ENCODE data around the gene CHD6.
A peak's percentile ranks its signal among the peaks of the same experiment; 100 is the strongest.

Gene CHD6

GRCh38 chr20:41424546-41424945 is 193.6 kb downstream of the CHD6 start:
- no peak for DNase-seq (ENCODE audit: low read depth in 2 of 2)
- no peak for TF ChIP-seq CTCF (IDR thresholded peaks at IDR 0.05; ENCODE audit: low read depth, low read length)
- no peak overlapping the region for H3K4me3 ChIP-seq (replicated peaks in 1 of 2; ENCODE audit: low read depth in 2 of 2, low read length in 2 of 2)

- DNase-seq (ENCODE audit: low read depth in 2 of 2) = no peak
- no peak overlapping the region for H3K4me3 ChIP-seq (replicated peaks in 1 of 2; ENCODE audit: low read depth in 2 of 2, low read length in 2 of 2)
- TF ChIP-seq CTCF (IDR thresholded peaks at IDR 0.05; ENCODE audit: low read depth, low read length) = no peak
Measured at GRCh38 chr20:41424011-41424410, 194.2 kb downstream of the CHD6 start.

GRCh38 chr20:41422953-41423352 is 195.2 kb downstream of the CHD6 start:
- DNase-seq (ENCODE audit: low read depth in 2 of 2) = peak; percentile 22
- H3K4me3 ChIP-seq (replicated peaks in 1 of 2; ENCODE audit: low read depth in 2 of 2, low read length in 2 of 2) = no peak overlapping the region
- TF ChIP-seq CTCF (IDR thresholded peaks at IDR 0.05; ENCODE audit: low read depth, low read length) = no peak

- DNase-seq (ENCODE audit: low read depth in 2 of 2) = no peak
- no peak overlapping the region for H3K4me3 ChIP-seq (replicated peaks in 1 of 2; ENCODE audit: low read depth in 2 of 2, low read length in 2 of 2)
- no peak for TF ChIP-seq CTCF (IDR thresholded peaks at IDR 0.05; ENCODE audit: low read depth, low read length)
Measured at GRCh38 chr20:41418739-41419293, 199.4 kb downstream of the CHD6 start.

- DNase-seq (ENCODE audit: low read depth in 2 of 2) = no peak
- no peak overlapping the region for H3K4me3 ChIP-seq (replicated peaks in 1 of 2; ENCODE audit: low read depth in 2 of 2, low read length in 2 of 2)
- TF ChIP-seq CTCF (IDR thresholded peaks at IDR 0.05; ENCODE audit: low read depth, low read length) = no peak
Measured at GRCh38 chr20:41418031-41418430, 200.1 kb downstream of the CHD6 start.

GRCh38 chr20:41415191-41415590 is 203.0 kb downstream of the CHD6 start:
- TF ChIP-seq CTCF (IDR thresholded peaks at IDR 0.05; ENCODE audit: low read depth, low read length) = no peak
- no peak overlapping the region for H3K4me3 ChIP-seq (replicated peaks in 1 of 2; ENCODE audit: low read depth in 2 of 2, low read length in 2 of 2)
- DNase-seq (ENCODE audit: low read depth in 2 of 2) = no peak

- H3K4me3 ChIP-seq (replicated peaks in 1 of 2; ENCODE audit: low read depth in 2 of 2, low read length in 2 of 2) = no peak overlapping the region
- DNase-seq (ENCODE audit: low read depth in 2 of 2) = no peak
- TF ChIP-seq CTCF (IDR thresholded peaks at IDR 0.05; ENCODE audit: low read depth, low read length) = no peak
Measured at GRCh38 chr20:41413169-41413568, 205.0 kb downstream of the CHD6 start.
